ENCODE data around the gene HEXD.
"Not testable (repeated sequence)": the region's sequence is repeated elsewhere in the genome, so short reads cannot be mapped to it uniquely, and the experiment has no call there.

HEXD gene

DNA sequence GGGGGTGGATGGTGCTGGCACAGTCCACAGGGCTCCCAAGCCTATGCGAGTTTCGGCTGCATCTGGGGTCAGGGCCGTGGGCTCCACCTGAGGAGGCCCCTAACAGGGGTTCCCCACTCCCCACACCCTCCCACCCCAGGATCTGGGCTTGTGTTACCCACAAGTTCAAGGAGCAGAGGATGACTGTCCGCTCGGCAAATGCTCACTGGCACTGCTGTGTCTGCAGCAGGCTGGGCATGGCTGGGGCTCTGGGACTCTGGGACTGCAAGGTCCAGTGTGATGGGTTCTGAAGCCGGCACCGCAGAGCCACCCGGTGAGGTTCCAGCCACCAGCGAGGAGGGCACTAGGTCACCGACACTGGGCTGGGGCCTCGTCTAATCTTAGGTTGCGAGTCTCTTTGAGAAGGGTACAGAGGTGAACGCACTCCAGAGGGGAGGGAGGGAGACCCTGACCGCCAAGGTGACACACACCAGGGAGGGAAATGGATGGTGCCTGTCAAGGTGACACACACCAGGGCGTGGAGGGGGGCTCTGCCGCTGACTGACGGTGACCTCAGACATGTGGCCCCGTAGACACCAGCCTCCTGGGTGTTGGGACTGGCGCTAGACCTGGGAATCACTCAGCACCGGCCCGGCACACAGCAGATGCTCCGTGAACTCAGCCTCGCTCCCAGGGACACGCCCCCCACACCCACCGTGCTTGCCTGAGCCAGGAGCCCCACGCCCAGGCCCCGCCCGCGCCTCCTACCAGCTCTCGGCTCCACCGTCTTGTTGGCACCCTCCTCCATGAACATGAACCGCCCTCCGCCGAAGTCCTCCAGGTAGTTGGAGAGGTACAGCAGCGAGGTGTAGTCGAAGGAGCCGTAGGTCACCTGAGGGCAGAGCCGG is 20.5 kb upstream of the HEXD start:
- no peak for DNase-seq

- DNase-seq: peak; percentile 98
Observed at GRCh38 chr17:82399041-82399441, 19.1 kb upstream of the HEXD start.

GRCh38 chr17:82399601-82400101 is 18.5 kb upstream of the HEXD start:
- peak; percentile 43 for DNase-seq

- DNase-seq: no peak
Observed at GRCh38 chr17:82400206-82400605, 17.9 kb upstream of the HEXD start.

GRCh38 chr17:82400830-82401229 is 17.3 kb upstream of the HEXD start:
- no peak for DNase-seq

- no peak for DNase-seq
Observed at GRCh38 chr17:82402865-82403264, 15.3 kb upstream of the HEXD start.

DNA sequence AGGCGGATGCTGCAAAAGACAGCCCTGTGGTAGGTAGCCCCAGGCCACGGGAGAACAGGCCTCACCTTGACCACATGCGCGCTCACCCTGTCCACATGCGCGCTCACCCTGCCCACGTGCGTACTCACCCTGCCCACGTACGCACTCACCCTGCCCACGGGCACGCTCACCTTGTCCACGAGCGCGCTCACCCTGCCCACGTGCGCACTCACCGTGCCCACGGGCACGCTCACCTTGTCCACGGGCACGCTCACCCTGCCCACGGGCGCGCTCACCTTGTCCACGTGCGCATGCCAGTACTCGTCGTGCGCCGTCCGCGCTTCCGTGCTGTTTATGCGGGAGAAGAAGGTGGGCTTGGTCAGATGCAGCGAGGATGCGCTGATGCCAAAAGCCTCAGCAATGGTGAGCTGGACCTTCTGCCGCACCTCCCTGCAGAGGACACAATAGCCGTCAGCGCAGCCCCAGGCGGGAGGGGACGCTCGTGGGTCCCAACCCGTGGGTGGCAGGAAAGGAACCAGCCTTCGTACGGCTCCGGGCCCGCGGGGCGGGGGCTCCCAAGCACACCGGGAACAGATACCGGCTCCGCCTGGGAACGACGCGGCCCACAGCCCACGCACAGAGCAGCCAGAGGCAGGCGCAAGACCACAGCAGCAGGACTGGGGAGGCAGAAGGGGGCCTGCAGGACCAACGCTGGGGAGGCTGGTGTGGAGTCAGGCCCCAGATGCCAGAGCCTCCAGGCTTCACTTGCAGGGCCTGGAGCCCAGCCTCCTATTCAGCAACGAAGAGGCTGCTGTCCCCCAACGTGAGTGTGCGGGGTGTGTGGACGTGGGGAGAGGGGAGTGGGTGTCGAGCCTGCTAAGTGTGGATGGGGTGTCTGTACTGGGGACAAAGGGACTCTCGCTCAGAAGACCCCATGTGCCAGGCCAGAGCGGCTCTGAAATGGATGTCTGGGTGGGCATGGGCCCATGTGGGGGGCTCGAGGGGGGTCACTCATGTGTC is 14.2 kb upstream of the HEXD start:
- DNase-seq: no peak

GRCh38 chr17:82405051-82405450 is 13.1 kb upstream of the HEXD start:
- DNase-seq: no peak

DNA sequence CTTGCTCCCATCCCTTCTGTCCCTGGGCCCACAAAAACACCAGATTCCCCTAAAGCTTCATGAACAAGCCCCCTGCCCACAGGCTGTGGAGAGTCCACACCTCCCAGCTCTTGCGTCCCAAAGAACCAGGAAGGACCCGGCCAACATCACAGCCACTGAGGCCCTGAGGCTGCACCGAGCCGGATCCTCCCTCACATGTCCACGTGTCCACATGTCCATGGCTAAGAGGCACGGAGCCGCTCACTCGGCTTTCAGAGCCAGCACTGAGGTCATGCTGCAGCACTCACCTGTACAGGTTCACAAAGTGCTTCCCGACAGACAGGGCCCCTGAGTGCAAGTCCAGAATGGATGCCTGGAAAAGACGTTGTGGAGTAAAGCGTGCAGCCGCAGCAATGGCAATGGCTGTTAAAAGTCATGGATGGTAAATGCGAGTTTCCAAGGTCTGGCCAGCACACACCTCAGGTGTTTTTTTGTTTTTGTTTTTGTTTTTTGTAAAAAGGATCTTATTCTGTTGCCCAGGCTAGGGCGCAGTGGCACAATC is 11.9 kb upstream of the HEXD start:
- DNase-seq: no peak

DNA sequence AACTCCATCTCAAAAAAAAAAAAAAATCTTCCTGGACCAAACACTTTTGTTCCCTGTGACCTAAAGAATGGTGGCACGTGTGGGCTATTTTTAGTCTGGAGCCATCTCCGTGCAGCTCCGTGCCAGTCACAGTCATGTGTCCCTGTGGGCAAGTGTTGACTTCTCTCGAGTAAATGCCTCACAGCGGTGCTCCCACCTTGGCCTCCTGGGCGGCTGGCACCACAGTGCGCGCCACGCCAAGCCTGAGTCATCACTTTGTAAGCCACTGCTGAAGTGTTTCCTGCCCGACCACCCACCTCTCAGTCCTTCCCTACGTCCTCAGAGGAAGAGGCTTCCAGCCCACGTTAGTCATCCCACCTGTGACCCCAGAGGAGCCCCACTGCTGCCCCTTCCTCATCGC is 10.9 kb upstream of the HEXD start:
- DNase-seq: no peak

DNA sequence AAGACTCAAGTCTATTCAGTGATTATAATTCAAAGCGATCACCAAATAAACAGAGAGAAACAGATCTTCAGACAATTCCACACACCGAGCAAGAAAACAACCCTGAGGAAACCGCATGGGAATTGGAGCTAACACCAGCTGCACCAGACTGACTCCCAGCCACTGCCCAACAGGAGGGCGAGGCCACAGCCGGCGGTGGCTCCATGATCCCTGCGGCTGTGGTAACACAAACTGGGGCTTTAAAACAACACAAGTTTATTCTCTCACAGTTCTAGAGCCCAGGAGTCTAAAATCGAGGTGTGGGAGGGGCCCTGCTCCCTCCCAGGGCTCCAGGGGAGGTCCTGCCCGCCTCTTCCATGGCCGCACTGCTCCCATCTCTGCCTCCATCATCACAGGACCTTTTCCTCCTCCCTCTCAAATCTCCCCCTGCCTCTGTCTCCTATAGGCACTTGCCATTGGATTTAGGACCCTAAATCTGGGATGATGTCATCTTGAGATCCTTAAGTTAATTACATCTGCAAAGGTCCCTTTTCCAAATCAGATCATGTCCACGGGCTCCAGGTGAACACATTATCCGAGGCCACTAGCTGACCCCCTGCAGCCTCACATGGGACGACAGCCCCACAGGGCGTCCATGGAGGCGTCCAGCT is 9.7 kb upstream of the HEXD start:
- no peak for DNase-seq

DNA sequence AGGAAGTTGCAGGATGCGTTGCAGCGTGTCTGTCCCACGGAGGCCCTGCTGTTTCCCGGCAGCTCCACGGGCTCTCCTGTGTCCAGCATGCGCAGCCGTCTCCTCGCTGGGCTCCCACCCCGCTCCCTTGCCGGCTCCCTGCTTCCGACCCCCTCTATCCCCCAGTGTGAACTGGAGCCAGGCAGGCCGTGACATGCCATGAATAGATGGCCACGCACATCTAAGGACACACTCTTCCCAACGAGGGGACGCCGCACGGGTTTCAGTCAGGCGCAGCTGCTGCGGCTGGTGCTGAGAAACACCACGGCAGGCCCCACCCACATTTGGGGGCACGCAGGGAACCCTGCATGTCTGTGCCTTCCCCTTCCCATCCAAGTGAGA is 9.2 kb upstream of the HEXD start:
- DNase-seq: no peak

DNA sequence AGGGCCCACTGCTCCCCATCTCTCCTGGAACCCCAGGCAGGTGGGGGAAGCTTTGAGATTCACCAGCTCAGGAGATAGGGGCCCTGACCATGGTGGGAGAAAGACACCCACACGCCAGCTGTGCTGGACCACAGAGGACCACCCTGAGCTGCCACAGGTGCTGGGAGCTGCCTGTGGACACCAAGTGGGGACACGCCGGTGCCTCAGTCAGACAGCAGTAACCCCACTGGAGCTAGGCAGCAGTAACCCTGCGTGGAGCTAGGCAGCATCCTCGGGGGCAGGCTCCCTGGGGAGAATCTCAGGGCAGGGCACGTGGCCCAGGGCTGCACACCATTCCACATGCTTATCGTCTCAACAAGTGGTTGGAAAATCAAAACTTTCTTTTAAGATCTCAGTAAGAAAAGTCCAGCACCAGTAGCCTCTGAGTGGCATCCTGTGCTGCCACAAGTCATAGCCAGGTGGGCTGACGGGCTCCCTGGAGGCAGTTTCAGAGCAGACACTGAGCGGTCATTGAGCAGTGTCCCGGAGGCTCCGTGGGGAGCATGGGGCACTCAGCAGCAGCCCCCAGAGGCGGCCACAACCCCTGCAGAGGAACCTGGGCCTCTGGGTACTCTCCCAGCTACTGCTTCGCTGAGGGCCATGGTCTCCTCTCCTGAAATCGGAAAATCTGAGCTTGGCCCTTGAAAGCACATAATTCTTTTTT is 8.0 kb upstream of the HEXD start:
- no peak for DNase-seq

- DNase-seq: no peak
Observed at GRCh38 chr17:82411396-82412053, 6.6 kb upstream of the HEXD start.

- not testable (repeated sequence) for DNase-seq
Observed at GRCh38 chr17:82412081-82412480, 6.1 kb upstream of the HEXD start.

- DNase-seq: no peak
Observed at GRCh38 chr17:82412535-82413520, 5.3 kb upstream of the HEXD start.

DNA sequence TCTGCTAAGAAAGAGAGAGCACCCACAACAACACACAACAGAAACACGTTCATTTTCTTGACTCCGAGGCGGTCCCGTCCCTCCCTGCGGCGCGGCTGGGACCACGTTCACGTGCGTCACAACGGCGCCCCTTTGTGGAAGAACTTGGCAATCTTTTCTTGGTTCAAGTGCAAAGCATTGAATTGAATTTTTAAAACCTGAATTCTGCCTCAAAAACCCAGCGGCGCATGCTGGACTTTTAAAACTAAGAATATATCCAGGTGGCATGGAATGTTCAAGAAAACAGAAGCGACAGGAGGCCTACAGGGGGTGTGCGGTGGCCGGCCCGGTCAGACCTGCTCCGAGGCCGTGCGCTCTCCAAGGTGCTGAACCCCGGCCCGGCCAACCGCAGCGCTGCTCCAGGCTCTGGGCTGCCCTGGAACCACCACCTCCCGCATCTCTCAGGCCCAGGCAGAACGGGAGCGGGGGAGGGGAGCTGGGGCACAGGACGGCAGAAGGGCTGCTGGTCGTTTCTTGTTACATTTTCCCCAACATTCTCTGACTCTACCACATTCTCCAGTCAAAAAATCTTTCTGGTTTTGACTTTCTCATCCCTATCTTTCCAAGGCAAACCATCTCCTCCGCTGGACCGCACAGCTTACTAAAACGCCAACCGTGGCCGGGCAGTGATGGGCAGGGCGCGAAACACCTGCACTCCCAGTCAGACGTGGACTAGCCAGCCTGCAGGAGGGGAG is 3.4 kb upstream of the HEXD start:
- DNase-seq: peak; percentile 84

- no peak for DNase-seq
Observed at GRCh38 chr17:82415336-82415735, 2.8 kb upstream of the HEXD start.

DNA sequence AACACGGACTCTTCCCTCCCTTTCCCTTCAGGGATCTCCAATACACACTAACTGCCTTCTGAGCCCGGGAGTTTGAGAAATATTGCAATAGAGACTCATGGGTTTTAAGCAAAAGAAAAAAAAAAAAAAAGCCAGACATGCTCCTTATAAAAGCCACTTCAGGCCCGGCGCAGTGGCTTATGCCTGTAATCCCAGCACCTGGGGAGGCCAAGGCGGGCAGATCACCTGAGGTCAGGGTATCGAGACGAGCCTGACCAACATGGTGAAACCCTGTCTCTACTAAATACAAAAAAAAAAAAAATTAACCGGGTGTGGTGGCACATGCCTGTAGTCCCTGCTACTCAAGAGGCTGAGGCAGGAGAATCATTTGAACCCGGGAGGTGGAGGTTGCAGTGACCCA is 2.4 kb upstream of the HEXD start:
- no peak for DNase-seq

- DNase-seq: no peak
Observed at GRCh38 chr17:82416264-82416663, 1.9 kb upstream of the HEXD start.

All from NCI-H1694 (cell line).